HUES64 (cell line): ENCODE results near the gene OR7A10.

Source experiments
- H3K27ac ChIP-seq: 2 replicates; pipeline ENCODE4 v1.7.0; 2013; ENCODE audit warnings: low read depth, low read length, inconsistent platforms
- H3K27me3 ChIP-seq: 2 replicates; pipeline ENCODE4 v1.6.1; 2013; ENCODE audit warnings: mild to moderate bottlenecking, low read length; ENCODE audit not compliant: insufficient read depth
- H3K36me3 ChIP-seq: 2 replicates; pipeline ENCODE4 v1.6.1; 2013; ENCODE audit warnings: mild to moderate bottlenecking, low read length; ENCODE audit not compliant: insufficient read depth
- H3K4me1 ChIP-seq: 2 replicates; pipeline ENCODE4 v1.6.1; 2013; ENCODE audit warnings: mild to moderate bottlenecking, low read length, moderate library complexity; ENCODE audit not compliant: insufficient read depth
- H3K4me3 ChIP-seq: 2 replicates; pipeline ENCODE4 v1.5.1; 2013; ENCODE audit warnings: mild to moderate bottlenecking, low read length, moderate library complexity
- H3K9ac ChIP-seq: 2 replicates; pipeline ENCODE4 v1.6.1; 2013; ENCODE audit warnings: mild to moderate bottlenecking, low read depth, low read length
- H3K9me3 ChIP-seq: 2 replicates; pipeline ENCODE4 v1.6.1; 2013; ENCODE audit warnings: low read depth, low read length; ENCODE audit not compliant: insufficient read depth
- WGBS: fragments of 150-250, 120-280 bp; methylation state at CpG from one replicate; pipeline ENCODE4 v1.1.7; 2013; ENCODE audit warnings: missing lambda C conversion rate; 5-methylcytosine and 5-hydroxymethylcytosine counted together

Gene OR7A10

DNA sequence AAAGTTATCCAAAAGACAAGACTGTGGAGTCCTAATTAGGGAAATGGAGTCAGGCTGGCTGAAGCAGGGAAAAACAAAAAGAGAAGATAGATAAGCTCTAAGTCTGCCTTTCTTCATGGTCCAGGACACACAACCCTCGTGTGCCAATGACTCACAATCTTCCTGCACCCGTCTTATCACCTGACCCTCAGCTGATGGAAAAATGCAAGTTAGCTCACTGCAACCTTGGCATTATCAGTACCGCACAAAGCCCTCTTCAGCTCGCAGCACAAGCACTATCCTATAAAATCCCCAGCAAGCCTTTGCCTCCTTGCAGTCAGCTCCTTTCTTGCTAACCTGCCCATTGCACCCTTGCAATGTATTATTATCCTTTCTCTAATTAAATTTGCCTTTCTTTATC, 18.0 kb downstream of the OR7A10 start:
- no peaks in the 10 kb centered on the region for H3K27me3 ChIP-seq
- WGBS = 78% methylated on average over 4 of the region's 4 CpGs
- peaks cover 87% of the 10 kb centered on the region for H3K9me3 ChIP-seq
- no peak overlapping the region for H3K4me3 ChIP-seq
- H3K27ac ChIP-seq = no peak overlapping the region
- H3K36me3 ChIP-seq = no peaks in the 10 kb centered on the region
- no peak overlapping the region for H3K9ac ChIP-seq
- no peaks in the 10 kb centered on the region for H3K4me1 ChIP-seq

GRCh38 chr19:14826006-14826405, 22.7 kb downstream of the OR7A10 start:
- Histone ChIP-seq H3K27ac (no peak overlapping the region), H3K9ac (no peak overlapping the region), H3K4me1 (no peaks in the 10 kb centered on the region), H3K4me3 (no peak overlapping the region), H3K27me3 (no peaks in the 10 kb centered on the region), H3K9me3 (peaks cover 90% of the 10 kb centered on the region), H3K36me3 (no peaks in the 10 kb centered on the region)
- WGBS = 100% methylated on average over 1 of the region's 2 CpGs

DNA sequence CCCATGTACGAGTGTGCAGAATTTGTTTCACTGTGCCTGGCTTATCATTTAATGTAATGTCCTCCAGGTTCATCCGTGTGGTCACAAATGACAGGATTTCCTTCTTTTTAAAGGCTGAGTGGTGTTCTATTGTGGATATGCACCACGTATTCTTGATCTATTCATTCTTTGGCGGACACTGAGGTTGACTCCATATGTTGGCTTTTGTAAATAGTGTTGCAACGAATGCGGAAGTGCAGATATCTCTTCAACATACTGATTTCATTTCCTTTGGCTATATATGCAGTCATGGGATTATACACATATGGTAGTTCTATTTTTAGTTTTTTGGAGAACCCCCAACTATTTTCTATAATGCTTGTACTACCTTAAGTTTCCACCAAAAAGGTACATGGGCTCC, 26.8 kb downstream of the OR7A10 start:
- H3K27ac ChIP-seq = no peak overlapping the region
- H3K4me3 ChIP-seq = no peak overlapping the region
- peaks cover 81% of the 10 kb centered on the region for H3K9me3 ChIP-seq
- no peaks in the 10 kb centered on the region for H3K4me1 ChIP-seq
- H3K36me3 ChIP-seq = no peaks in the 10 kb centered on the region
- WGBS = 61% methylated on average over 5 of the region's 6 CpGs
- no peaks in the 10 kb centered on the region for H3K27me3 ChIP-seq
- H3K9ac ChIP-seq = no peak overlapping the region

DNA sequence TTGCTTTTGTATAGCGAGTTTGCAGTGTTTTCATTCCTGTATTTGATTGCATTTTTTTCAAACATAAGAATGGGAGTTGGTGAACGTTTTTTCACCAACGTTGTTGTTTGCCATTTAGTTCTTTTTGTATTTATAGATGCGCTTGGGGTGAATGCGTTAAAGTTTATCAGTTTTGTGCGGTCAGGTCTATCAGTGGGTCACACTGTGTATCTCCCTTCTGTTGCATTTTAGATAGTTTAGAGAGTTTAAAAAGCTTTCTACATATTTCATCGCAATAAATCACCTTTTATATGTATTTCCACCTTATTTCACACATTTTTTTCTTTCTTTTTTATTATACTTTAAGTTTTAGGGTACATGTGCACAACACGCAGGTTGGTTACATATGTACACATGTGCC, 30.1 kb downstream of the OR7A10 start:
- no peak overlapping the region for H3K27ac ChIP-seq
- H3K27me3 ChIP-seq = no peaks in the 10 kb centered on the region
- no peaks in the 10 kb centered on the region for H3K4me1 ChIP-seq
- H3K4me3 ChIP-seq = no peak overlapping the region
- H3K36me3 ChIP-seq = no peaks in the 10 kb centered on the region
- no peak overlapping the region for H3K9ac ChIP-seq
- peaks cover 77% of the 10 kb centered on the region for H3K9me3 ChIP-seq
- 80% methylated on average over 7 of the region's 8 CpGs for WGBS

DNA sequence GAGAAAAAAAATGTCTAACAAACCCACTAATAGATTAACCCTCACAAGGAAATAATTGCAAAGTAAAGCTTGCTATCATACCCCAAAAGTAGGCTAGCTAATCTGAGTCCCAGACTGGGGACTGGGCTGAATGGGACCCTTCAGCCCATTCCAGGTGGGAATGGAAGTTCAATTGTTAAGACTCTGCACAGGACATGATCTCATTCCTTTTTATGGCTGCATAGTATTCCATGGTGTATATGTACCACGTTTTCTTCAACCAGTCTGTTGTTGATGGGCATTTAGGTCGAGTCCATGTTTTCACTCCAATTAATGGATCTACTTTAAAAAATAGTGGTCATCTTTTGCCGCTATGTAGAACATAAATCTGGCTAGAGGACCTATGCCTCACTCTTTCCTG, 31.7 kb downstream of the OR7A10 start:
- Histone ChIP-seq H3K27me3 (no peaks in the 10 kb centered on the region), H3K9ac (no peak overlapping the region), H3K27ac (no peak overlapping the region), H3K4me3 (no peak overlapping the region), H3K36me3 (no peaks in the 10 kb centered on the region), H3K9me3 (peaks cover 77% of the 10 kb centered on the region), H3K4me1 (no peaks in the 10 kb centered on the region)
- 48% methylated on average over 3 of the region's 3 CpGs for WGBS

DNA sequence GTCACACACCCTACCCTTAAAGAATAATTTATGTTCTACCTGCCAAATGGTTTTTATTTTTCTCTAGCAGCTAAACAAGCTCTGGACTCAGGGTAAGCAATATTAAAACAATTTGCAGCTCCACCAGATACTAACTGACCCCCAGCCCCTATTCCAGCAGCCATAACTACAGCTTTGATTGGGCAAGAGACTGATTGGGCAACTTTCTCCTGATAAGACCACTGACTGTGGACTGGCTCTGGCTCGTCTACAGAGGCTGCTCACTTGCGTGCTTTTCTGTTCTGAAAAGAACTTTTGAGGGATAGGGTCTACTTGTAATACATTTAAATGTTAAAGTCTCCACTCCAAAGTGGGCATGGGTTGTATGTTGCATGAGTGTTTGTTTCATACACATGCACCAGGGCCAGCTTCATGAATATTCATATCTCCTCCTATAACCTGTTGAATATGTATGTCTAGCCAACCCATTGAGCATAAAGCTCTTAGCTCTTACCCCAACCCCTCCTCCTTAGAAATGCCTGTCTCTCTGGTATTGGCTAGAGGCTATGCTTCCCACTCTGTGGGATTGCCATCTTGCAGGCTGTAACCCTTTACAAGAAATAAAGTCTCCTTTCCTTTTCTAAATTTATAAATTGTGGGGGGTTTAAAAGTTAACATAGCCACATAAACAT, 33.6 kb downstream of the OR7A10 start:
- H3K9ac ChIP-seq = no peak overlapping the region
- H3K9me3 ChIP-seq = peaks cover 80% of the 10 kb centered on the region
- H3K27ac ChIP-seq = no peak overlapping the region
- no peaks in the 10 kb centered on the region for H3K27me3 ChIP-seq
- H3K36me3 ChIP-seq = no peaks in the 10 kb centered on the region
- 73% methylated on average over 2 of the region's 2 CpGs for whole genome bisulfite sequencing
- no peaks in the 10 kb centered on the region for H3K4me1 ChIP-seq
- H3K4me3 ChIP-seq = no peak overlapping the region

- no peaks in the 10 kb centered on the region for H3K27me3 ChIP-seq
- no peaks in the 10 kb centered on the region for H3K36me3 ChIP-seq
- no peak overlapping the region for H3K9ac ChIP-seq
- H3K27ac ChIP-seq = no peak overlapping the region
- WGBS = 82% methylated on average over 9 of the region's 9 CpGs
- no peaks in the 10 kb centered on the region for H3K4me1 ChIP-seq
- H3K4me3 ChIP-seq = no peak overlapping the region
- H3K9me3 ChIP-seq = peaks cover 79% of the 10 kb centered on the region
Observed at GRCh38 chr19:14809272-14810057, 39.3 kb downstream of the OR7A10 start.

DNA sequence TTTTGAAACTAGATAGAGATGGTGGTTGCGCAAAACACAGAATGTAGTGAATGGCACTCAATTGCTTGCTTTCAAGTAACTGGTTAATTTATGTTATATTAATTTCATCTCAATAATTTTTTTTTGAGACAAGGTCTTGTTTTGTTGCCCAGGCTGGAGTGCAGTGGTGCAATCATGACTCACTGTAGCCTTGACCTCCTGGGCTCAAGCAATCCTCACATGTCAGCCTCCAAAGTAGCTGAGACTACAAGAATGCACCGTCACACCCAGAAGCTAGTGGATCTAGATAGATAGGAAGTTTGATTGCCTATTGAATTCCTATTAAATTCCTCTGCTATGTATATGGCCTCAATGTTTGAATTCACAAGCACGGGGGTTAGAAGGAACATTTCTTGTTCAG, 44.0 kb downstream of the OR7A10 start:
- Histone ChIP-seq H3K27ac (no peak overlapping the region), H3K4me3 (no peak overlapping the region), H3K27me3 (no peaks in the 10 kb centered on the region), H3K36me3 (no peaks in the 10 kb centered on the region), H3K4me1 (no peaks in the 10 kb centered on the region), H3K9me3 (peaks cover 81% of the 10 kb centered on the region), H3K9ac (no peak overlapping the region)
- WGBS = 87% methylated on average over 3 of the region's 3 CpGs

- H3K4me1 ChIP-seq = no peaks in the 10 kb centered on the region
- no peaks in the 10 kb centered on the region for H3K27me3 ChIP-seq
- WGBS = 61% methylated on average over 3 of the region's 5 CpGs
- no peak overlapping the region for H3K27ac ChIP-seq
- H3K9me3 ChIP-seq = peaks cover 86% of the 10 kb centered on the region
- H3K4me3 ChIP-seq = no peak overlapping the region
- H3K9ac ChIP-seq = no peak overlapping the region
- H3K36me3 ChIP-seq = no peaks in the 10 kb centered on the region
Observed at GRCh38 chr19:14798760-14799159, 50.0 kb downstream of the OR7A10 start.

- no peaks in the 10 kb centered on the region for H3K4me1 ChIP-seq
- no peak overlapping the region for H3K27ac ChIP-seq
- H3K9me3 ChIP-seq = peaks cover 90% of the 10 kb centered on the region
- no peaks in the 10 kb centered on the region for H3K27me3 ChIP-seq
- H3K36me3 ChIP-seq = no peaks in the 10 kb centered on the region
- 86% methylated on average over 11 of the region's 11 CpGs for WGBS
- no peak overlapping the region for H3K9ac ChIP-seq
- no peak overlapping the region for H3K4me3 ChIP-seq
Observed at GRCh38 chr19:14796021-14796420, 52.7 kb downstream of the OR7A10 start.

DNA sequence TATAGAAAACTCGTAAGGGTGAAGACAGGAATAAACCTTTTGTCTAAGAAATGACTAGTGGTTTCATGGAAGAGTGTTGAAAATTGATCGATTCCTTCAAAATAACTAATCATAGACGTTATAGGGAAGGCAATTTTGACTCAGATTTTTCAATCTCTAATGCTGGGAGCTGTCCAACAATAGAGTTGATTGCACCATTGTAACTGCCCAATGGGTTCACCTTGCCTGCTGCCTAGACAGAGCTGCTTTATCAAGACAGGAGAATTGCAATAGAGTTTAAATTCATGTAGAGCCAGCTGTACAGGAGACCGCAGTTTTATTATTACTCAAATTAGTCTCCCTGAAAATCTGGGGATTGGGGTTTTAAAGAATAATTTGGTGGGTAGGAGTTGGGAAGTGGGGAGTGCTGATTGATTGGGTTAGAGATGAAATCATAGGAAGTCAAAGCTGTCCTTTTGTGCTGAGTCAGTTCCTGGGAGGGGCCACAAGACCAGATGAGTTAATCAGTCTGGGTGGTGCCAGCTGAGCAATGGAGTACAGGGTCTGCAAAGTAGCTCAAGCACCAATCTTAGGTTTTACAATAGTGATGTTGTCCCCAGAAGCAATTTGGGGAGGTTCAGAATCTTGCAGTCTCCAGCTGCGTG, 53.5 kb downstream of the OR7A10 start:
- H3K4me3 ChIP-seq = no peak overlapping the region
- H3K36me3 ChIP-seq = no peaks in the 10 kb centered on the region
- no peaks in the 10 kb centered on the region for H3K27me3 ChIP-seq
- peaks cover 91% of the 10 kb centered on the region for H3K9me3 ChIP-seq
- 81% methylated on average over 5 of the region's 5 CpGs for WGBS
- no peak overlapping the region for H3K9ac ChIP-seq
- no peaks in the 10 kb centered on the region for H3K4me1 ChIP-seq
- no peak overlapping the region for H3K27ac ChIP-seq
